Stimulated activated CD4-positive, alpha-beta T cell treated with anti-CD3 and anti-CD28 coated beads, Interleukin-1b, Interleukin-23, amount 100 ng/mL, for 4 hours (primary cell): ENCODE measurements around the gene RAB20.
"Not testable (repeated sequence)": the region's sequence is repeated elsewhere in the genome, so short reads cannot be mapped to it uniquely, and the experiment has no call there.

Experiments
- DNase-seq, 2 donors: peaks; one replicate each; pipeline ENCODE4 v3.0.0-alpha.2; 2020; ENCODE audit warnings: low read depth in 2 of 2

RAB20 gene

GRCh38 chr13:110575322-110576069 lies 14.0 kb upstream of the RAB20 start:
- DNase-seq: no peak

DNA sequence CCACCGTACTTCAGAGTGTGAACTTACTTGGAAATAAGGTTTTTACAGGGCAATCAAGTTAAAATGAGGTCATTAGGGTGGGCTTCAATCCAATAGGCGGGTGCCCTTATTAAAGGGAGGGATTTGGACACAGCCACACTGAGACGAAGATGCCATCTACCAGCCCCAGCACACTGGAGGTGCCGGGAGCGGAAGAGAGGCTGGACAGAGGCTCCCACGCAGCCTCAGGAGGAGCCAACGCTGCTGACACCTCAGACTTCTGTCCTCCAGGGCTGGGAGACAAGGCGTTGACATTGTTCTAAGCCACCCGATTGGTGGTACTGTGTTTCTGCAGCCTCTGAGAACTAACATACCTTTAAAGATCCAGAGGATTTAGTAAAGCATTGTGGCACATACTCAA lies 12.6 kb upstream of the RAB20 start:
- no peak for DNase-seq

DNA sequence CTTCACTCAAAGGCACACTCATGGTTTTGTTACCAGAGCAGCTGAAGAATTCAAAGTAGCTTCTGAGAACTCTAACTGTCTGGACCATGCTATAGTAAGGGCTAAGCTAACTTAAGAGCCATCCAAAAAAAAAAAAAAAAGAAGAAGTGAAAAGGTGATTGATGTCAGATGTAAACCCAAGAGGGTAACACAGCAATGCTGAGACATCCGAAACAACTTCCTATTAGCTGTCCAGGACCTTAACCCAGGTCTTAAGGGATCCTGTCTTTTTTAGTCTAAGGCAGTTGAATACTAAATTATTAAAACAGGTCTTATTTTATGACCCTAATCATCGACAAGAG lies 11.2 kb upstream of the RAB20 start:
- DNase-seq: no peak

- DNase-seq: no peak
Observed at GRCh38 chr13:110571896-110572777, 10.6 kb upstream of the RAB20 start.

GRCh38 chr13:110570886-110571285 lies 9.4 kb upstream of the RAB20 start:
- DNase-seq: no peak

GRCh38 chr13:110569962-110570361 lies 8.4 kb upstream of the RAB20 start:
- not testable (repeated sequence) for DNase-seq

DNA sequence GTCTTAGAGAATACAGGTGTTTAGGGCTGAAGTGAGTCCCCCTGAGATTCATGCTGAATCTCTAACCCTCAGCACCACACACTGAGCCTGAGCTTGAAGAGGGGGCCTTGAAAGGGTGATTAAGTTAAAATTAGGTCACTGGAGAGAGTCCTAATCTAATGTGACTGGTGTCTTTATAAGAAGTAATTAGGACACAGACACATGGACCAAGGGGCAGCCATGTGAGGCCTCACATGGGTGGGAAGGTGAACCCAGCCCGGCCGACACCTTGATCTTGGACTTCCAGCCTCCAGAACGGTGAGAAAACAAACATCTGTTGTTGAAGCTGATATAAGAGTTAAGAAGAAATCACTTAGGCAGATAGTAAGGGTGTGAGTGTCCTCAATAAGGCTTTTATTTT lies 7.1 kb upstream of the RAB20 start:
- no peak for DNase-seq

DNA sequence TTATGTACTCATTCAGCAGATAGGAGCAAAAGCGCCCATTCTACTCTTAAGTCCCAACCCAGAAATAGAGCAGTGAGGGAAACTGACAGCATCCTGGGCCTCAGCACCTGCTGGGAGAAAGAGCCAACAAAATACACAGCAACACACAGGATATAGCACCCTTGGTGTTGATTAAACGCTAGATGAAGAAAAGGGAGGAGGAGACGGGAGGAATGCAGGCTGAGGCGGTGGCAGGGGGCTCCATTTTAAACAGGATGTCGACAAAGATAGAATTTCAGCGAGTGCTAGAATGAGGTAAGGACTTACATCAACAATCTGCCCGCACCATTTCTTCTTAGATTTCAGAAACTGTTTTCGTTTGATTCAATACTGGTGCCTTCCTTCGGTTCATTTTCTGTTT lies 4.6 kb upstream of the RAB20 start:
- no peak for DNase-seq

GRCh38 chr13:110565296-110565695 lies 3.8 kb upstream of the RAB20 start:
- DNase-seq: no peak

DNA sequence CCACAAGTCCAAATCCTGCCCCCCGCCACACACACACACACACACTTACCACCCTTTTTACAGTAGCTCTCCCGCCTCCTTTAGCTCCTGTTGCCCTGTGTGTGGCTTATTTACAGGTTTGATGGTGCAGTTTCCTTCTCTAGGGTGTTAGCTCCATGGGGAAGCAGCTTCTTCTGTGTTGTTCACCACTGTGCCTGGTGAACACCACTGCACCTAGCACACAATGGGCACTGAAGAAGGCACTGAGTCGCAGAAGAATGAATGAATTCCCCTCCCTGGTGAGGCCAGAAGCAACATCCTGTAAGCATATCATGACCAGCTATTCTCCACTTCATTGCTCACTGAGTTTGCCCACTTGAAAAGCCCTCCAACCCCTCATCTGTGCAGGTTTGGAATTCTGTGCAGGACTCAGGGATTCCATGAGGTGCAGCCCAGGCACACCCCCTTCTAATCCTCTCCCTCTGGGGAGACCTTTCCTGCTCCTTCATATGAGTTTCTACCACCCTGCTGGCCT lies 3.0 kb upstream of the RAB20 start:
- DNase-seq: no peak

DNA sequence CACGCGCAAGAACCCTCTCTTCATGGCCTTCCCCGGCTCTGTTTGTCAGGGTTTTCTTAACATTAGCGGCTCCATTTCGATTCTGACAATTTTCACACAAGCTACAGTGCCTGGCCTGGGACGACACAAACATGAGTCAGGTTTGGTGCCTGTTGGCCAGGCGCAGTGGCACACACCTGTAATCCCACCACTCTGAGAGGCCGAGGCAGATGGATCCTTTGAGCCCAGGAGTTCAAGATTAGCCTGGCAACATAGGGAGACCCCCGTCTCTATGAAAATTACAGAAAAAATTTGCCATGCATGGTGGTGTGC lies 1.9 kb upstream of the RAB20 start:
- no peak for DNase-seq

DNA sequence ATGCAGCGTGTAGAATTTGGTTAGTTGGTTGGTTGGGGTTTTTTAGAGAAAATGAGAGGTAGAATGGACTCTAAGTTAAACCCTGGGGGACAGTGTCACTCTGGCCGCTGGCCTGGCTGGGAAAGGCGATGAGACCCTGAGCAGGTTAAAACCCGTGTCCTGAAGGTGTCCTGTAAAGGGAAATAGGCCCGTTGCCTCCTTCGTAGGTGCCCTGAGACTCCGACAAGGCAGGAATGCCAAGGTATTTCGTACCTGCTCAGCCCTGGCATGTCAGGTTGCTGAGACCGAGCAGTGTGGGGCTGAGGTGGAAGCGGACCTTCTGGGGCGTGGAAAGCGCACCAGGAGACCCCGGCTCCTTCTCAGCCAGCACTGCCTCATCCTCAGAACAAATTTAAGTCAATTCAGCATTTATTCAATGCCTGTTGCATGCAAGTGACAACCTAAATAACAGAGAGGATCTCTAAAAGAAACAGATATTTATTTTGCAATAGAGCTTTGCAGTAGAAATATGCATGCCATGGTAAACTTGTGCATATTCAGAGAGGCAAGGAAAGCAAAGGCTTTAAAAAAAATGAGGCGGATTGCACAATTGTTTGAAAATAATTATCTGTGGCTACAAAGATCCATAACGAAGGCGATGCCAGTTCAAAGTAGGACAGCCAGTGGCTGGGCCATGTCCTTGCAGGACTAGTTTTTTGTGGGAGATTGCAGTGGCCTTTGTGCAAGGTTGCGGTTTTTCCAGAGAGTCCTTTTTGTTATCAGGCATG lies 1.4 kb upstream of the RAB20 start:
- no peak for DNase-seq

GRCh38 chr13:110562036-110562597 lies 595 bp upstream of the RAB20 start:
- no peak for DNase-seq

GRCh38 chr13:110560601-110561343 lies 750 bp downstream of the RAB20 start:
- DNase-seq: no peak

DNA sequence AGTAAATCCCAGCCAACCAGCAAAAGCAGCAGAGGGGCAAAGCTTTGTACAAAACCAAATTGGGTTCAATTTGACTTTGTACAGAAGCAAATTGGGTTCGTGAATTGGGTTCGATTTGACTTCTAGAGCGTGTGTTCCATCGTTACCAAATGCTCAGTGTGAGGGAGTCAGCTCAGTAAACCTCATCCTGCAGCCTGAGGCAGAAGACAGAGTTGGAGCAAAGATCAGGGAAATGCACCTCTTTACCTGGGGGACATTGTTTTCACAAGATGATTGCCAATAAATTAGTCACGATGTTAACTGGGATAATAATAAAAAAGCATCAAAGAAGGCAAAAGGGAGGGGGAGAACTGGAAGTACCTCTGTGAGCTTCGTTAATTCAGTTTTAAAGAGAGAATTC lies 1.5 kb downstream of the RAB20 start:
- no peak for DNase-seq

DNA sequence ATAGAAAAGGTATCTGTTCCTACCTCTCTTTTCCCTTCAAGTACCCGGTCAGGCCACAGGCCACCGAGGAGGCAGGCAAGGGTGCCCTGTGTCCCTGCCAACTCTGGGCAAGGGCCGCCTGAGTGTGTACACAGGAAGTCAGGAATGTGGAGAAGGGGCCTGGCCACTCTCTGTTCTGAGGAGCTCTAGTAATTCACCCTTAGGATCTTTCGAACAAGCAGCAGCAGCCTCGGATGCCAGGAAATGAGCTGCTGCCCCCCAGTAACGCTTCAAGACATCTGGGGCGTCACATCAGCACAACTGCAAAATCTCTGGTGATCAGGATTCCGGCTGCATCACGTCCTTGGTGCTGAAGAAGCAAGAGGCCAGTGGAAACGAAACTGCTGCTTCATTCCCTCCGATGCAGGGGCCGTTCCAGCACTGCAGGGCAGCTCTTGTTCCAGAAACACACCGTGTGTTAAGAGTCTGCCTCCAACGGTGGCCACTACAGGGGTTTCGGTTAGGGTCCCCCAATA lies 2.0 kb downstream of the RAB20 start:
- DNase-seq: no peak

DNA sequence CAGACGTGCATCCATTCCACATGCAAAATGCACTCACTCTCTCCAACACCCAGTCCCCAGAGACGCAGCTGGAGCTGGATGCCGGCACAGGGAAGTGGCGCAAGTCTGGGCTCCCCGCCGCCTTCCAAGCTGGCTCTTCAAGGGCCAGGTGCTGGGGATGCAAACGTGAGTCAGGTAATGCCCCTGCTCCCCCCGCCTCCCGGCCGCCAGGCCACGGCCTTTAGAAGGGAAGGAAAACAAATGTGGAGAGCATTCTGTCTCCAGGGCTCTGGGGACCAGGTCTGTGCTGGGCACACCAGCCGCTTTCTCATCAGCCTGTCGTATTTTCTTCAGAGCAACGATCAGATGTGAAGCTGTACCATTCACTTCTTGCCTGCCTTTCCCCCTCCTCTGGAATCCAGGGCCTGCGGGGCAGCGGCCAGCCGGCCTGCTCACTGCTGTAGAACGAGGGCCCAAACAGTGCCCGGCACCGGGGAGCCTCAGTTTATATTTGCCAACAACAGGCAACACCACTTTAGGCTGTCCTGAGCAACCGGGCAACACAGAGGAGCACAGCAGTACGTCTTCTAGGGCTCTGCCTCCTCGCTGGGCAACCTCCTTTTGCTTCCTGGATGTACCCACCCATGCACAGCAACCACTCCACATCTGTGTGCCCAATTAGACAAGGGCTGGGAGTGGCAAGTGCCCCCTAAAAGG lies 3.8 kb downstream of the RAB20 start:
- DNase-seq: no peak

DNA sequence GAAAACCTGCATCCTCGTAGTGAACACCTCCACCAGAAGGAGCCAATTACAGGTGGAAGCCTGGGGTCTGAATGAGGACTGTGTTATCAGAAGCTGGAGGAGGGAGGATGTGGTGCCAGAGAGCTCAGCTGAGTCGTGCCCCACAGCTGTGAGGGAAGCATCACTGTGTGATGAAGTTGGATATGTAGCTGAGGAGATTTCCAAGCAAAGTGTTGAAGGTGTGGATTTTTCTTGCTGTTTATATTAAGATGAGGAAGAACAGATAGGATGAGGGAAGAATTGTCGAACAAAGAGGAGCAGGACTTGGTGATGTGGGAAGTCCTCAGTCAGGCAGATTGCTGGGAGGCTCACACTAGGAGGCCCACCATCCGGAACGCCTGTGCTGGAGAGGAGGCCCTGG lies 4.4 kb downstream of the RAB20 start:
- no peak for DNase-seq

DNA sequence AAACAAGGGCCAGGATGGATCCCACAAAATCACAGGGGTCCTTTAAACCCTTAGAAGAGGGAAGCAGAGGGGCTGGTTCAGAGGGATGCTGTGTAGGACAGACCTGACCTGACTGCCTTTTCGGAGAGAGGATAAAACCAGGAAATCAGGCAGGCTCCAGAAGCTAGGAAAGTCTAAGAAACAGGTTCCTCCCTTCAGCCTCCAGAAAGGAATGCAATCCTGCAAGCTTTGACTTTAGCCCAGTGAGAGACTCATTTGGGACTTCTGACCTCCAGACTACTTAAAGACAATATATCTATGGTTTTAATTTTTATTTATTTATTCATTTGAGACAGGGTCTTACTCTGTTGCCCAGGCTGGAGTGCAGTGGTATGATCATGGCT lies 5.3 kb downstream of the RAB20 start:
- DNase-seq: no peak

- DNase-seq: no peak
Observed at GRCh38 chr13:110555601-110556223, 5.8 kb downstream of the RAB20 start.
